Trophoblast cell (in vitro differentiated cells and primary cell): Measurements from ENCODE around the gene DAG1.

ENCODE experiments used
- DNase-seq, 2 donors: peaks; one replicate each; pipeline ENCODE4 v3.0.0-alpha.2; 2016
- H2AFZ ChIP-seq: 2 replicates; pipeline ENCODE4 v1.6.1; 2013; ENCODE audit warnings: low read length, moderate library complexity, mild to moderate bottlenecking; ENCODE audit not compliant: insufficient read depth, poor library complexity
- H2AK5ac ChIP-seq: 2 replicates; pipeline ENCODE4 v1.6.1; 2013; ENCODE audit warnings: mild to moderate bottlenecking, low read length
- H2BK120ac ChIP-seq: 2 replicates; pipeline ENCODE4 v1.6.1; 2013; ENCODE audit warnings: low read length, mild to moderate bottlenecking, moderate library complexity; ENCODE audit not compliant: insufficient read depth, poor library complexity
- H2BK12ac ChIP-seq: 2 replicates; pipeline ENCODE4 v1.6.1; 2013; ENCODE audit warnings: mild to moderate bottlenecking, low read length, moderate library complexity
- H2BK5ac ChIP-seq: 2 replicates; pipeline ENCODE4 v1.6.1; 2013; ENCODE audit warnings: low read length, low read depth, moderate library complexity, mild to moderate bottlenecking; ENCODE audit not compliant: poor library complexity
- H3K14ac ChIP-seq: 2 replicates; pipeline ENCODE4 v1.6.1; 2013; ENCODE audit warnings: mild to moderate bottlenecking, low read length
- H3K18ac ChIP-seq: 2 replicates; pipeline ENCODE4 v1.6.1; 2013; ENCODE audit warnings: mild to moderate bottlenecking, low read length
- H3K23ac ChIP-seq: 2 replicates; pipeline ENCODE4 v1.6.1; 2013; ENCODE audit warnings: low read length
- H3K27ac ChIP-seq: 2 replicates; pipeline ENCODE4 v1.5.1; 2013; ENCODE audit warnings: low read depth, mild to moderate bottlenecking, inconsistent platforms, low read length, moderate library complexity
- H3K27me3 ChIP-seq: 2 replicates; pipeline ENCODE4 v1.6.1; 2013; ENCODE audit warnings: inconsistent platforms, mild to moderate bottlenecking, low read length, moderate library complexity; ENCODE audit not compliant: insufficient read depth
- H3K36me3 ChIP-seq, 2 experiments: 1 replicate in 1 of 2; 2 replicates in 1 of 2; pipeline ENCODE4 v1.6.1; 2013; ENCODE audit warnings: low read length in 2 of 2, mild to moderate bottlenecking in 2 of 2, moderate library complexity in 1 of 2; ENCODE audit not compliant: insufficient read depth in 2 of 2, control insufficient read depth in 1 of 2
- H3K4ac ChIP-seq: 2 replicates; pipeline ENCODE4 v1.6.1; 2013; ENCODE audit warnings: low read depth, mild to moderate bottlenecking, low read length, moderate library complexity
- H3K4me1 ChIP-seq, 2 experiments: 1 replicate in 1 of 2; 2 replicates in 1 of 2; pipeline ENCODE4 v1.6.1; 2013; ENCODE audit warnings: low read length in 2 of 2, mild to moderate bottlenecking in 2 of 2, moderate library complexity in 1 of 2; ENCODE audit not compliant: insufficient read depth in 2 of 2, control insufficient read depth in 1 of 2
- H3K4me2 ChIP-seq: 2 replicates; pipeline ENCODE4 v1.6.1; 2013; ENCODE audit warnings: inconsistent platforms, mild to moderate bottlenecking, low read length, moderate library complexity
- H3K4me3 ChIP-seq: 2 replicates; pipeline ENCODE4 v1.5.1; 2013; ENCODE audit warnings: mild to moderate bottlenecking, low read depth, low read length, inconsistent platforms
- H3K79me1 ChIP-seq: one replicate; pipeline ENCODE4 v1.6.1; 2013; ENCODE audit warnings: low read length
- H3K79me2 ChIP-seq: 2 replicates; pipeline ENCODE4 v1.6.1; 2013; ENCODE audit warnings: low read length, mild to moderate bottlenecking; ENCODE audit not compliant: control insufficient read depth, insufficient read depth, poor library complexity
- H3K9ac ChIP-seq: 2 replicates; pipeline ENCODE4 v1.6.1; 2013; ENCODE audit warnings: mild to moderate bottlenecking, low read length
- H3K9me3 ChIP-seq: 2 replicates; pipeline ENCODE4 v1.6.1; 2013; ENCODE audit warnings: low read depth, mild to moderate bottlenecking, control low read depth, inconsistent platforms, low read length; ENCODE audit not compliant: insufficient read depth
- H4K12ac ChIP-seq: 2 replicates; pipeline ENCODE4 v1.6.1; 2013; ENCODE audit warnings: low read depth, mild to moderate bottlenecking, low read length, moderate library complexity
- H4K8ac ChIP-seq: 2 replicates; pipeline ENCODE4 v1.6.1; 2013; ENCODE audit warnings: low read depth, mild to moderate bottlenecking, low read length, moderate library complexity
- H4K91ac ChIP-seq: one replicate; pipeline ENCODE4 v1.6.1; 2013; ENCODE audit warnings: low read depth, mild to moderate bottlenecking, low read length, moderate library complexity
- WGBS: extraction: QIAGEN DNeasy Blood & Tissue Kit; methylation state at CpG from one replicate; pipeline ENCODE4 v1.1.7; 2013; ENCODE audit warnings: missing lambda C conversion rate; ENCODE audit not compliant: insufficient read length, insufficient coverage; ENCODE audit errors: extremely low coverage; 5-methylcytosine and 5-hydroxymethylcytosine counted together

The DAG1 gene

DNA sequence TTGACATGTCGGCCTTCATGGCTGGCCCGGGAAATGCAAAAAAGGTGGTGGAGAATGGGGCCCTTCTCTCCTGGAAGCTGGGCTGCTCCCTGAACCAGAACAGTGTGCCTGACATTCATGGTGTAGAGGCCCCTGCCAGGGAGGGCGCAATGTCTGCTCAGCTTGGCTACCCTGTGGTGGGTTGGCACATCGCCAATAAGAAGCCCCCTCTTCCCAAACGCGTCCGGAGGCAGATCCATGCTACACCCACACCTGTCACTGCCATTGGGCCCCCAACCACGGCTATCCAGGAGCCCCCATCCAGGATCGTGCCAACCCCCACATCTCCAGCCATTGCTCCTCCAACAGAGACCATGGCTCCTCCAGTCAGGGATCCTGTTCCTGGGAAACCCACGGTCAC, 61.2 kb downstream of the DAG1 start:
- no peak overlapping the region for H4K91ac ChIP-seq
- no peak overlapping the region for H3K23ac ChIP-seq
- peaks cover 5% of the 10 kb centered on the region for H3K79me1 ChIP-seq
- no peaks in the 10 kb centered on the region for H3K27me3 ChIP-seq
- no peak overlapping the region for H3K4ac ChIP-seq
- H3K4me3 ChIP-seq, result no peak overlapping the region
- H2BK12ac ChIP-seq, result no peak overlapping the region
- H3K9ac ChIP-seq, result no peak overlapping the region
- H2AK5ac ChIP-seq, result no peak overlapping the region
- H4K12ac ChIP-seq, result no peak overlapping the region
- no peak for DNase-seq
- peaks cover 35 to 54% of the 10 kb centered on the region in 2 experiments for H3K36me3 ChIP-seq
- no peak overlapping the region for H2BK120ac ChIP-seq
- peaks cover 3% of the 10 kb centered on the region for H3K9me3 ChIP-seq
- peaks cover 8 to 11% of the 10 kb centered on the region in 2 experiments for H3K4me1 ChIP-seq
- H4K8ac ChIP-seq, result no peak overlapping the region
- no peak overlapping the region for H3K4me2 ChIP-seq
- no peak overlapping the region for H2AFZ ChIP-seq
- no peak overlapping the region for H3K14ac ChIP-seq
- H2BK5ac ChIP-seq, result no peak overlapping the region
- no peak overlapping the region for H3K27ac ChIP-seq
- no CpG with 5 or more reads among the region's 10 CpGs for WGBS
- peaks cover 3% of the 10 kb centered on the region for H3K79me2 ChIP-seq
- no peak overlapping the region for H3K18ac ChIP-seq

DNA sequence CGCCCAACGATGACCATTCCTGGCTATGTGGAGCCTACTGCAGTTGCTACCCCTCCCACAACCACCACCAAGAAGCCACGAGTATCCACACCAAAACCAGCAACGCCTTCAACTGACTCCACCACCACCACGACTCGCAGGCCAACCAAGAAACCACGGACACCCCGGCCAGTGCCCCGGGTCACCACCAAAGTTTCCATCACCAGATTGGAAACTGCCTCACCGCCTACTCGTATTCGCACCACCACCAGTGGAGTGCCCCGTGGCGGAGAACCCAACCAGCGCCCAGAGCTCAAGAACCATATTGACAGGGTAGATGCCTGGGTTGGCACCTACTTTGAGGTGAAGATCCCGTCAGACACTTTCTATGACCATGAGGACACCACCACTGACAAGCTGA, 61.6 kb downstream of the DAG1 start:
- Histone ChIP-seq H2AK5ac (no peak overlapping the region), H2AFZ (no peak overlapping the region), H3K4ac (no peak overlapping the region), H3K4me3 (no peak overlapping the region), H4K91ac (no peak overlapping the region), H2BK5ac (no peak overlapping the region), H3K23ac (no peak overlapping the region), H3K79me2 (peaks cover 3% of the 10 kb centered on the region), H3K9ac (no peak overlapping the region), H3K18ac (no peak overlapping the region), H4K8ac (no peak overlapping the region), H2BK120ac (no peak overlapping the region), H4K12ac (no peak overlapping the region), H3K4me1 (peaks cover 13 to 16% of the 10 kb centered on the region in 2 experiments), H3K4me2 (no peak overlapping the region), H3K14ac (no peak overlapping the region), H3K36me3 (peaks cover 35 to 54% of the 10 kb centered on the region in 2 experiments), H2BK12ac (no peak overlapping the region), H3K9me3 (peaks cover 3% of the 10 kb centered on the region), H3K27ac (no peak overlapping the region), H3K27me3 (no peaks in the 10 kb centered on the region), H3K79me1 (peaks cover 9% of the 10 kb centered on the region)
- DNase-seq, result no peak
- no CpG with 5 or more reads among the region's 16 CpGs for WGBS

DNA sequence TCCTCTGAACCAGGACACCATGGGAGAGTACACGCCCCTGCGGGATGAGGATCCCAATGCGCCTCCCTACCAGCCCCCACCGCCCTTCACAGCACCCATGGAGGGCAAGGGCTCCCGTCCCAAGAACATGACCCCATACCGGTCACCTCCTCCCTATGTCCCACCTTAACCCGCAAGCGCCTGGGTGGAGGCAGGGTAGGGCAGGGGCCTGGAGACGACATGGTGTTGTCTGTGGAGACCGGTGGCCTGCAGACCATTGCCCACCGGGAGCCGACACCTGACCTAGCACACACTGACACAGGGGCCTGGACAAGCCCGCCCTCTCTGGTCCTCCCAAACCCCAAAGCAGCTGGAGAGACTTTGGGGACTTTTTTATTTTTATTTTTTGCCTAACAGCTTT, 63.0 kb downstream of the DAG1 start:
- no peak for DNase-seq
- H3K4me2 ChIP-seq, result no peak overlapping the region
- H3K9me3 ChIP-seq, result peaks cover 3% of the 10 kb centered on the region
- no peak overlapping the region for H3K18ac ChIP-seq
- no peak overlapping the region for H2AK5ac ChIP-seq
- no peak overlapping the region for H3K4me3 ChIP-seq
- peaks cover 14% of the 10 kb centered on the region for H3K79me1 ChIP-seq
- H4K8ac ChIP-seq, result no peak overlapping the region
- H2BK5ac ChIP-seq, result no peak overlapping the region
- no peak overlapping the region for H2BK120ac ChIP-seq
- H4K12ac ChIP-seq, result no peak overlapping the region
- no peak overlapping the region for H3K4ac ChIP-seq
- no peak overlapping the region for H2BK12ac ChIP-seq
- no peaks in the 10 kb centered on the region for H3K27me3 ChIP-seq
- H3K27ac ChIP-seq, result no peak overlapping the region
- H3K9ac ChIP-seq, result no peak overlapping the region
- no peak overlapping the region for H3K14ac ChIP-seq
- H3K23ac ChIP-seq, result no peak overlapping the region
- no CpG with 5 or more reads among the region's 13 CpGs for WGBS
- peaks cover 20% of the 10 kb centered on the region in 2 experiments for H3K4me1 ChIP-seq
- H3K36me3 ChIP-seq, result peaks cover 35 to 54% of the 10 kb centered on the region in 2 experiments
- no peak overlapping the region for H4K91ac ChIP-seq
- no peak overlapping the region for H2AFZ ChIP-seq
- H3K79me2 ChIP-seq, result no peaks in the 10 kb centered on the region

GRCh38 chr3:49533786-49534519, 63.9 kb downstream of the DAG1 start:
- H3K4me2 ChIP-seq, result no peak overlapping the region
- H4K12ac ChIP-seq, result no peak overlapping the region
- H2AK5ac ChIP-seq, result no peak overlapping the region
- no peak overlapping the region for H3K18ac ChIP-seq
- H3K9me3 ChIP-seq, result peaks cover 3% of the 10 kb centered on the region
- H4K91ac ChIP-seq, result no peak overlapping the region
- WGBS, result no CpG with 5 or more reads among the region's 9 CpGs
- H3K4ac ChIP-seq, result no peak overlapping the region
- no peak overlapping the region for H2AFZ ChIP-seq
- no peaks in the 10 kb centered on the region for H3K79me2 ChIP-seq
- H4K8ac ChIP-seq, result no peak overlapping the region
- no peaks in the 10 kb centered on the region for H3K27me3 ChIP-seq
- peaks cover 35 to 54% of the 10 kb centered on the region in 2 experiments for H3K36me3 ChIP-seq
- no peak overlapping the region for H3K23ac ChIP-seq
- no peak overlapping the region for H3K4me3 ChIP-seq
- no peak overlapping the region for H3K27ac ChIP-seq
- peaks cover 14% of the 10 kb centered on the region for H3K79me1 ChIP-seq
- no peak overlapping the region for H3K14ac ChIP-seq
- peaks cover 20% of the 10 kb centered on the region in 2 experiments for H3K4me1 ChIP-seq
- no peak overlapping the region for H2BK5ac ChIP-seq
- no peak overlapping the region for H3K9ac ChIP-seq
- no peak overlapping the region for H2BK120ac ChIP-seq
- H2BK12ac ChIP-seq, result no peak overlapping the region
- no peak for DNase-seq
